ENCODE measurements around the gene ROBO1. TPM values are rescaled to one million over a fixed set of nuclear protein-coding genes. Genes with fewer than 3 reads are reported as not detected.
A peak's percentile ranks its signal among the peaks of the same experiment; 100 is the strongest.

ROBO1 gene
- total RNA-seq, 1 donor: 88.5 TPM

DNA sequence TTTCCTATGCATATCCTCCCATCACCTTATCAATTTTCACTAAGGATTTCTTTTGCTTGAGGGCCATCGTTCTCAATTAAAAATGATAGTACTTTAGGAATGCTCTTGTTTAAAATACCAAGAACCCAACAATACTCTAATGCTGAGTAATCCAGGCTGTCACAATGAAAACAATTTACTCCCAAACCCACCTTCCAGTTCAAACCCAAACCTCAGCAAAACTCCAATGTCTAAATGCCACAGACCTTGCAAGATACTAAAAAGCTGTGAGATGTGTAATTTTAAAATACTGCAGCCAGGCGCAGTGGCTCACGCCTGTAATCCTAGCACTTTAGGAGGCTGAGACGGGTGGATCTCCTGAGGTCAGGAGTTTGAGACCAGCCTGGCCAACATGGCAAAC lies 889.8 kb downstream of the ROBO1 start:
- H3K4me3 ChIP-seq (ENCODE audit: low read depth, low read length): no peak overlapping the region
- no peak for TF ChIP-seq CTCF (IDR thresholded peaks at IDR 0.05; ENCODE audit: insufficient read depth, low read depth, low read length)
- DNase-seq (ENCODE audit: low read depth): peak; percentile 36

DNA sequence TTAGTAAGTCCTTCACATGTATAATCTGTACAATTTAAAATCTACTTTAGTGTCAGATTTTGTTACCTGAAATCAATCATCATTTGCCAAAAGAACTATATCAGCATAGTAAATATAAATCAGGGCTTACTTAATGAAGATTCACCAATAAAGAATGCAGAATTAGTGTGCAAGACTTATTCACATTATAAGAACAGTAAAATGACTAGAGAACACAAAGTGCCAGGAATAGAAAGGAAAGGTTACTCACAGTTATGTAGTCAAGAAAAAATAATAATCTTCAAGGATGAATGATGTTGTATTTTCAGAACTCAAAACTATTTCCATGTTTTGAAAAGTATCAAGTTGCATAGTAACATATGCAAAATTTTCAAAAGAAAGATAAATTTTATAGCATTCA lies 891.9 kb downstream of the ROBO1 start:
- peak; percentile 22 for DNase-seq (ENCODE audit: low read depth)
- no peak overlapping the region for H3K4me3 ChIP-seq (ENCODE audit: low read depth, low read length)
- TF ChIP-seq CTCF (IDR thresholded peaks at IDR 0.05; ENCODE audit: insufficient read depth, low read depth, low read length): no peak

GRCh38 chr3:78875436-78875835 lies 892.4 kb downstream of the ROBO1 start:
- no peak overlapping the region for H3K4me3 ChIP-seq (ENCODE audit: low read depth, low read length)
- no peak for TF ChIP-seq CTCF (IDR thresholded peaks at IDR 0.05; ENCODE audit: insufficient read depth, low read depth, low read length)
- no peak for DNase-seq (ENCODE audit: low read depth)

DNA sequence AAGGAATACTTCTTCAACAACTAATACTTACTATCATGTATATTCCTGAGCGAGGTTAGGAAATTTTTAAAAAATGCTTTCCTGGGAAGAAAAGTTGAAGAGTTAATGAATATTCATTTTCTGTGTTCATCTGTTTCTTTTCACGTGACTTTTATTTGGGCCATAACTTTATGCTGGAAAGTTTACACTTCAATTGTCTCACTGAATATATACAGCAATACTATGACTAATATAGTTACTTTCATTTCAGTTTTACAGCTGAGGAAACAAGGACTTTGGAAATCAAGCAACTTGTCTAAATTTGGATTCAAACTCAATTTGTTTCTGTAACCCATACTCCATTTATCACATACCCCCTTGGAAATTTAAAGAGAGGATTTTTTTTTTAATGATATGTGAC lies 894.2 kb downstream of the ROBO1 start:
- peak; percentile 22 for DNase-seq (ENCODE audit: low read depth)
- TF ChIP-seq CTCF (IDR thresholded peaks at IDR 0.05; ENCODE audit: insufficient read depth, low read depth, low read length): no peak

GRCh38 chr3:78872195-78872594 lies 895.6 kb downstream of the ROBO1 start:
- H3K4me3 ChIP-seq (ENCODE audit: low read depth, low read length): no peak overlapping the region
- no peak for TF ChIP-seq CTCF (IDR thresholded peaks at IDR 0.05; ENCODE audit: insufficient read depth, low read depth, low read length)
- no peak for DNase-seq (ENCODE audit: low read depth)

More for the DNA sequence above, 894.2 kb downstream of the ROBO1 start:
- no peak overlapping the region for H3K4me3 ChIP-seq (ENCODE audit: low read depth, low read length)

DNA sequence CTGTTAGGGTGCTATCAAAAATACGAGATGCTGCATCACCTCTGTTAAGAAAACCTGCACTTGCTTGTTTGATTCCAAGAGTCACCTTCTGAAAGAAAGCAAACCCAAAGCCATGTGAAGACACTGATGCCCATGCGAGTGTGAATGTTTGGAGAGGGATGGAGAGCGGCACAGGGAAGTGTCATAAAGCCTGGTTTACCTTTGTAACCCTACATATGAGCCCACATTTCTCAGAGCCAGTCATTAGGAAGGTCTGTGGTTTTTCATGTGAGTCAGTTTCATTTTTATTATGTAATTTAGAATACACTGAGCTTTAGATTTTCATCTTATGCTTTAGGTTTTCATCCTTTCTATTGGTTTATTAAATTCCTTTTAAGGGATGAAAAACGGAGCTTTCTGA lies 896.8 kb downstream of the ROBO1 start:
- H3K4me3 ChIP-seq (ENCODE audit: low read depth, low read length): no peak overlapping the region
- no peak for DNase-seq (ENCODE audit: low read depth)
- TF ChIP-seq CTCF (IDR thresholded peaks at IDR 0.05; ENCODE audit: insufficient read depth, low read depth, low read length): no peak

GRCh38 chr3:78870484-78870883 lies 897.3 kb downstream of the ROBO1 start:
- H3K4me3 ChIP-seq (ENCODE audit: low read depth, low read length): no peak overlapping the region
- no peak for TF ChIP-seq CTCF (IDR thresholded peaks at IDR 0.05; ENCODE audit: insufficient read depth, low read depth, low read length)
- no peak for DNase-seq (ENCODE audit: low read depth)
